Measurements from ENCODE around the gene MAP1B. TPM values are rescaled to one million over a fixed set of nuclear protein-coding genes. Genes with fewer than 3 reads are reported as not detected.

MAP1B gene
- total RNA-seq, 4 donors from 2014 or later = 44.2 to 120 (median 83.4) TPM

GRCh38 chr5:72202331-72202825 is 95.1 kb downstream of the MAP1B start:
- Histone ChIP-seq H3K27me3 (no peaks in the 10 kb centered on the region), H3K4me3 (no peak overlapping the region), H3K4me1 (no peaks in the 10 kb centered on the region), H3K9me3 (no peaks in the 10 kb centered on the region), H3K36me3 (no peaks in the 10 kb centered on the region), H3K27ac (no peak overlapping the region)
- DNase-seq (no peak), ATAC-seq (no peak)
- in situ Hi-C loops (cut with MboI; ENCODE audit: low sequenced_read_pairs in 4 of 4) = no loop called here
- intact Hi-C loops (cut with DNase I; ENCODE audit: low total_unique reads) = no loop called here
- TF ChIP-seq POLR2A (IDR thresholded peaks at IDR 0.05) (no peak), CTCF (IDR thresholded peaks at IDR 0.05 in 4 of 5, conservative IDR thresholded peaks at IDR 0.05 in 1 of 5) (no peak)

GRCh38 chr5:72203251-72203845 is 96.1 kb downstream of the MAP1B start:
- no peaks in the 10 kb centered on the region for H3K36me3 ChIP-seq
- intact Hi-C loops (cut with DNase I; ENCODE audit: low total_unique reads) (no loop called here), in situ Hi-C loops (cut with MboI; ENCODE audit: low sequenced_read_pairs in 4 of 4) (no loop called here)
- ATAC-seq (no peak), DNase-seq (no peak)
- no peaks in the 10 kb centered on the region for H3K9me3 ChIP-seq
- no peaks in the 10 kb centered on the region for H3K4me1 ChIP-seq
- H3K27me3 ChIP-seq = no peaks in the 10 kb centered on the region
- TF ChIP-seq POLR2A (IDR thresholded peaks at IDR 0.05) (no peak), CTCF (IDR thresholded peaks at IDR 0.05 in 4 of 5, conservative IDR thresholded peaks at IDR 0.05 in 1 of 5) (no peak)
- H3K4me3 ChIP-seq = no peak overlapping the region
- H3K27ac ChIP-seq = no peak overlapping the region

- H3K9me3 ChIP-seq = no peaks in the 10 kb centered on the region
- DNase-seq = no peak
- H3K27me3 ChIP-seq = no peaks in the 10 kb centered on the region
- TF ChIP-seq POLR2A (IDR thresholded peaks at IDR 0.05) (no peak), CTCF (IDR thresholded peaks at IDR 0.05 in 4 of 5, conservative IDR thresholded peaks at IDR 0.05 in 1 of 5) (no peak)
- no peaks in the 10 kb centered on the region for H3K36me3 ChIP-seq
- H3K4me1 ChIP-seq = no peaks in the 10 kb centered on the region
- H3K27ac ChIP-seq = no peak overlapping the region
- no peak overlapping the region for H3K4me3 ChIP-seq
- intact Hi-C loops (cut with DNase I; ENCODE audit: low total_unique reads) (no loop called here), in situ Hi-C loops (cut with MboI; ENCODE audit: low sequenced_read_pairs in 4 of 4) (no loop called here)
- no peak for ATAC-seq
Observed at GRCh38 chr5:72204946-72205345, 97.7 kb downstream of the MAP1B start.

- intact Hi-C loops (cut with DNase I; ENCODE audit: low total_unique reads) = no loop called here
- Histone ChIP-seq H3K4me1 (peaks cover 0 to under 1% of the 10 kb centered on the region in 2 donors), H3K27me3 (no peaks in the 10 kb centered on the region), H3K27ac (no peak overlapping the region), H3K4me3 (no peak overlapping the region), H3K9me3 (no peaks in the 10 kb centered on the region), H3K36me3 (no peaks in the 10 kb centered on the region)
- in situ Hi-C loops (cut with MboI; ENCODE audit: low sequenced_read_pairs in 4 of 4) = no loop called here
- ATAC-seq = no peak
- no peak for DNase-seq
- TF ChIP-seq POLR2A (IDR thresholded peaks at IDR 0.05) (no peak), CTCF (IDR thresholded peaks at IDR 0.05 in 4 of 5, conservative IDR thresholded peaks at IDR 0.05 in 1 of 5) (no peak)
Observed at GRCh38 chr5:72205431-72206009, 98.2 kb downstream of the MAP1B start.
